IPS-18c (cell line): ENCODE measurements around the gene FIGN.

Experiments
- H3K4me3 ChIP-seq: 2 replicates; pipeline ENCODE4 v1.7.0; 2013; ENCODE audit warnings: low read depth, mild to moderate bottlenecking, low read length, moderate library complexity; ENCODE audit not compliant: insufficient read depth
- H3K9me3 ChIP-seq: one replicate; pipeline ENCODE4 v1.6.1; 2013; ENCODE audit warnings: mild to moderate bottlenecking, low read length, moderate library complexity; ENCODE audit not compliant: control insufficient read depth, insufficient read depth

Gene FIGN

GRCh38 chr2:163735685-163736432 is at the start of gene FIGN:
TSS of gene FIGN (minus strand) at chr2:163736008. CDS start at chr2:163734927, 1,081 bp downstream.
- Histone ChIP-seq H3K9me3 (no peaks in the 10 kb centered on the region), H3K4me3 (peak within 1 kb of the TSS; percentile 78)

GRCh38 chr2:163785162-163785561 is 49.4 kb upstream of the FIGN start:
- H3K4me3 ChIP-seq: no peak overlapping the region
- H3K9me3 ChIP-seq: no peaks in the 10 kb centered on the region

GRCh38 chr2:163779970-163780597 is 44.3 kb upstream of the FIGN start:
- no peak overlapping the region for H3K4me3 ChIP-seq
- H3K9me3 ChIP-seq: no peaks in the 10 kb centered on the region

GRCh38 chr2:163778045-163778781 is 42.4 kb upstream of the FIGN start:
- Histone ChIP-seq H3K9me3 (no peaks in the 10 kb centered on the region), H3K4me3 (no peak overlapping the region)

GRCh38 chr2:163775304-163775703 is 39.5 kb upstream of the FIGN start:
- Histone ChIP-seq H3K9me3 (no peaks in the 10 kb centered on the region), H3K4me3 (no peak overlapping the region)

- Histone ChIP-seq H3K9me3 (no peaks in the 10 kb centered on the region), H3K4me3 (no peak overlapping the region)
These were observed 39.1 kb upstream of the FIGN start for GRCh38 chr2:163774862-163775261.

GRCh38 chr2:163773276-163773675 is 37.5 kb upstream of the FIGN start:
- Histone ChIP-seq H3K9me3 (no peaks in the 10 kb centered on the region), H3K4me3 (no peak overlapping the region)

GRCh38 chr2:163771596-163771995 is 35.8 kb upstream of the FIGN start:
- Histone ChIP-seq H3K4me3 (no peak overlapping the region), H3K9me3 (no peaks in the 10 kb centered on the region)

GRCh38 chr2:163768881-163769695 is 33.3 kb upstream of the FIGN start:
- Histone ChIP-seq H3K9me3 (no peaks in the 10 kb centered on the region), H3K4me3 (no peak overlapping the region)

GRCh38 chr2:163767097-163767496 is 31.3 kb upstream of the FIGN start:
- Histone ChIP-seq H3K9me3 (no peaks in the 10 kb centered on the region), H3K4me3 (no peak overlapping the region)

- Histone ChIP-seq H3K9me3 (no peaks in the 10 kb centered on the region), H3K4me3 (no peak overlapping the region)
These were observed 28.8 kb upstream of the FIGN start for GRCh38 chr2:163764566-163764965.

GRCh38 chr2:163759013-163759412 is 23.2 kb upstream of the FIGN start:
- H3K4me3 ChIP-seq: no peak overlapping the region
- H3K9me3 ChIP-seq: no peaks in the 10 kb centered on the region

- H3K9me3 ChIP-seq: no peaks in the 10 kb centered on the region
These were observed 22.0 kb upstream of the FIGN start for GRCh38 chr2:163757814-163758213.

GRCh38 chr2:163756588-163756987 is 20.8 kb upstream of the FIGN start:
- Histone ChIP-seq H3K4me3 (no peak overlapping the region), H3K9me3 (no peaks in the 10 kb centered on the region)

More at GRCh38 chr2:163757814-163758213, 22.0 kb upstream of the FIGN start:
- no peak overlapping the region for H3K4me3 ChIP-seq

- no peak overlapping the region for H3K4me3 ChIP-seq
These were observed 19.6 kb upstream of the FIGN start for GRCh38 chr2:163755366-163755765.

GRCh38 chr2:163753726-163754125 is 17.9 kb upstream of the FIGN start:
- no peaks in the 10 kb centered on the region for H3K9me3 ChIP-seq
- no peak overlapping the region for H3K4me3 ChIP-seq

More at GRCh38 chr2:163755366-163755765, 19.6 kb upstream of the FIGN start:
- no peaks in the 10 kb centered on the region for H3K9me3 ChIP-seq

- no peak overlapping the region for H3K4me3 ChIP-seq
- no peaks in the 10 kb centered on the region for H3K9me3 ChIP-seq
These were observed 16.5 kb upstream of the FIGN start for GRCh38 chr2:163752267-163752666.
